Thoracic aorta (tissue), 2 donors: ENCODE results near the gene TESK2. TPM values are rescaled to one million over a fixed set of nuclear protein-coding genes. Genes with fewer than 3 reads are reported as not detected.

Experiments used
- ATAC-seq: fragments of 150-250 bp; one replicate; pipeline ENCODE4 v1.8.0; 2017; ENCODE audit warnings: low read depth; ENCODE audit not compliant: insufficient number of reproducible peaks, low FRiP score
- DNase-seq: peaks from one replicate; pipeline ENCODE4 v3.0.0-alpha.2; 2020; ENCODE audit warnings: low spot score
- H3K27ac ChIP-seq, 2 donors: fragments of 200-600 bp; sonication (generic); 1 replicate in 1 of 2; 2 replicates in 1 of 2; pipeline ENCODE4 v1.5.1; 2016; ENCODE audit warnings: mild to moderate bottlenecking in 2 of 2, moderate library complexity in 2 of 2
- H3K27me3 ChIP-seq: fragments of 200-600 bp; sonication (generic); replicated peaks from 2 replicates; pipeline ENCODE4 v1.6.0; 2016; ENCODE audit warnings: mild to moderate bottlenecking; ENCODE audit not compliant: insufficient read depth
- H3K36me3 ChIP-seq: fragments of 200-600 bp; sonication (generic); one replicate; pipeline ENCODE4 v1.5.1; 2016
- H3K4me1 ChIP-seq, 2 donors: fragments of 200-600 bp; sonication (generic); 1 replicate in 1 of 2; 2 replicates in 1 of 2; pipeline versions ENCODE4 v1.5.1 to v1.6.0; 2016; ENCODE audit warnings: low read depth in 2 of 2, mild to moderate bottlenecking in 1 of 2; ENCODE audit not compliant: control insufficient read depth in 1 of 2
- H3K4me3 ChIP-seq: fragments of 200-600 bp; sonication (generic); 2 replicates; pipeline ENCODE4 v1.5.1; 2016; ENCODE audit warnings: mild to moderate bottlenecking
- H3K9me3 ChIP-seq: fragments of 200-600 bp; sonication (generic); 2 replicates; pipeline ENCODE4 v1.5.1; 2016
- CTCF ChIP-seq: fragments of 200-600 bp; sonication (generic); IDR thresholded peaks from one replicate; pipeline ENCODE4 v1.5.1; 2019; ENCODE audit warnings: antibody characterized with exemption
- total RNA-seq, 2 donors: library from RNA; depleted of rRNA; stranded (reverse); fragments of >200 nt; gene quantifications; one replicate each; pipeline versions ENCODE4 v1.1.0 to v1.2.3, GENCODE V29; 2016

TESK2 gene
- total RNA-seq, 2 donors from 2014 or later = 3.5 to 7.6 TPM

GRCh38 chr1:45327644-45328515 lies 163.1 kb downstream of the TESK2 start:
- DNase-seq (no peak), ATAC-seq (no peak)
- Histone ChIP-seq H3K27ac (no peak overlapping the region), H3K27me3 (no peaks in the 10 kb centered on the region), H3K4me3 (peak overlapping the region; percentile 78), H3K9me3 (no peaks in the 10 kb centered on the region), H3K4me1 (peaks cover 3 to 9% of the 10 kb centered on the region in 2 donors), H3K36me3 (peaks cover 27% of the 10 kb centered on the region)
- no peak for TF ChIP-seq CTCF

GRCh38 chr1:45326627-45327623 lies 164.0 kb downstream of the TESK2 start, which contains the start of gene HPDL:
TSS of gene HPDL (plus strand) at chr1:45326895. CDS start at chr1:45327149, 254 bp downstream.
- Histone ChIP-seq H3K27me3 (no peaks in the 10 kb centered on the region), H3K27ac (no peak within 1 kb of the TSS), H3K4me1 (peaks cover 3 to 9% of the 10 kb centered on the region in 2 donors), H3K36me3 (peaks cover 17% of the 10 kb centered on the region), H3K4me3 (peak within 1 kb of the TSS; percentile 78), H3K9me3 (no peaks in the 10 kb centered on the region)
- DNase-seq (no peak), ATAC-seq (no peak)
- TF ChIP-seq CTCF = no peak

GRCh38 chr1:45325851-45326506 lies 165.0 kb downstream of the TESK2 start:
- H3K9me3 ChIP-seq = no peaks in the 10 kb centered on the region
- H3K4me3 ChIP-seq = peak overlapping the region; percentile 78
- DNase-seq (no peak), ATAC-seq (no peak)
- H3K4me1 ChIP-seq = peaks cover 3 to 9% of the 10 kb centered on the region in 2 donors
- H3K36me3 ChIP-seq = peaks cover 9% of the 10 kb centered on the region
- H3K27me3 ChIP-seq = no peaks in the 10 kb centered on the region
- no peak for TF ChIP-seq CTCF
- no peak overlapping the region for H3K27ac ChIP-seq

GRCh38 chr1:45322486-45323040 lies 168.4 kb downstream of the TESK2 start:
- no peak for DNase-seq
- TF ChIP-seq CTCF = no peak
- Histone ChIP-seq H3K9me3 (no peaks in the 10 kb centered on the region), H3K36me3 (no peaks in the 10 kb centered on the region), H3K27me3 (no peaks in the 10 kb centered on the region), H3K4me1 (peaks cover 3 to 9% of the 10 kb centered on the region in 2 donors), H3K27ac (no peak overlapping the region), H3K4me3 (no peak overlapping the region)
- ATAC-seq = no peak
